GM21390 (cell line): ENCODE measurements around the gene TET2.

Experiments used
- ATAC-seq: cut with Tn5 transposase; IDR thresholded peaks from one replicate; pipeline ENCODE4 v1.9.1; 2021; ENCODE audit not compliant: unreplicated experiment

The TET2 gene

GRCh38 chr4:105230287-105230686 lies 83.6 kb downstream of the TET2 start:
- no peak for ATAC-seq

GRCh38 chr4:105232374-105232773 lies 85.7 kb downstream of the TET2 start:
- ATAC-seq: no peak

- ATAC-seq: no peak
Observed at GRCh38 chr4:105234582-105234981, 87.9 kb downstream of the TET2 start.

- ATAC-seq: peak; percentile 87
Observed at GRCh38 chr4:105236202-105236915, 89.7 kb downstream of the TET2 start.

- ATAC-seq: peak; percentile 38
Observed at GRCh38 chr4:105236916-105237311, 90.2 kb downstream of the TET2 start.

- no peak for ATAC-seq
Observed at GRCh38 chr4:105240037-105240436, 93.4 kb downstream of the TET2 start.

- ATAC-seq: no peak
Observed at GRCh38 chr4:105241451-105241850, 94.8 kb downstream of the TET2 start.

GRCh38 chr4:105243446-105243845 lies 96.8 kb downstream of the TET2 start:
- no peak for ATAC-seq

GRCh38 chr4:105246712-105247111 lies 100.0 kb downstream of the TET2 start:
- no peak for ATAC-seq

GRCh38 chr4:105248613-105249012 lies 101.9 kb downstream of the TET2 start:
- no peak for ATAC-seq

- ATAC-seq: no peak
Observed at GRCh38 chr4:105257817-105258495, 111.3 kb downstream of the TET2 start.

GRCh38 chr4:105265689-105266088 lies 119.0 kb downstream of the TET2 start:
- ATAC-seq: no peak

GRCh38 chr4:105267280-105267679 lies 120.6 kb downstream of the TET2 start:
- no peak for ATAC-seq

GRCh38 chr4:105272002-105272401 lies 125.3 kb downstream of the TET2 start:
- no peak for ATAC-seq

GRCh38 chr4:105273230-105273629 lies 126.6 kb downstream of the TET2 start:
- ATAC-seq: no peak

GRCh38 chr4:105274090-105274489 lies 127.4 kb downstream of the TET2 start:
- ATAC-seq: no peak

- no peak for ATAC-seq
Observed at GRCh38 chr4:105274504-105274903, 127.8 kb downstream of the TET2 start.

- no peak for ATAC-seq
Observed at GRCh38 chr4:105276361-105277104, 129.9 kb downstream of the TET2 start.

- no peak for ATAC-seq
Observed at GRCh38 chr4:105277702-105278101, 131.0 kb downstream of the TET2 start.

GRCh38 chr4:105279314-105279713 lies 132.6 kb downstream of the TET2 start:
- no peak for ATAC-seq

GRCh38 chr4:105280338-105281123 lies 133.9 kb downstream of the TET2 start:
- no peak for ATAC-seq
